Measurements from ENCODE around the gene CLEC10A. TPM values are rescaled to one million over a fixed set of nuclear protein-coding genes. Genes with fewer than 3 reads are reported as not detected.
"Not testable (repeated sequence)": the region's sequence is repeated elsewhere in the genome, so short reads cannot be mapped to it uniquely, and the experiment has no call there.

Gene CLEC10A
- 1 to 10 TPM; 1.1 to 3.5 (median 1.7) TPM for polyA plus RNA-seq (ENCODE audit: insufficient read length in 10 of 10)
- long read RNA-seq, donor 1: 0 reads
- long read RNA-seq, donor 2: 0 reads
- long read RNA-seq, donor 3: 0 reads
- long read RNA-seq, donor 4: 0 reads
- long read RNA-seq, donor 5: 0 reads
- long read RNA-seq, donor 6: 0 reads
- long read RNA-seq, donor 7, partial matches to known transcripts: 0 of 1 reads
- long read RNA-seq, donor 7, other reads (novel, unspliced or antisense): 0 of 1 reads
- long read RNA-seq, donor 8, partial matches to known transcripts: 0 of 1 reads
- long read RNA-seq, donor 8, other reads (novel, unspliced or antisense): 0 of 1 reads
- long read RNA-seq, donor 9: 0 reads

DNA sequence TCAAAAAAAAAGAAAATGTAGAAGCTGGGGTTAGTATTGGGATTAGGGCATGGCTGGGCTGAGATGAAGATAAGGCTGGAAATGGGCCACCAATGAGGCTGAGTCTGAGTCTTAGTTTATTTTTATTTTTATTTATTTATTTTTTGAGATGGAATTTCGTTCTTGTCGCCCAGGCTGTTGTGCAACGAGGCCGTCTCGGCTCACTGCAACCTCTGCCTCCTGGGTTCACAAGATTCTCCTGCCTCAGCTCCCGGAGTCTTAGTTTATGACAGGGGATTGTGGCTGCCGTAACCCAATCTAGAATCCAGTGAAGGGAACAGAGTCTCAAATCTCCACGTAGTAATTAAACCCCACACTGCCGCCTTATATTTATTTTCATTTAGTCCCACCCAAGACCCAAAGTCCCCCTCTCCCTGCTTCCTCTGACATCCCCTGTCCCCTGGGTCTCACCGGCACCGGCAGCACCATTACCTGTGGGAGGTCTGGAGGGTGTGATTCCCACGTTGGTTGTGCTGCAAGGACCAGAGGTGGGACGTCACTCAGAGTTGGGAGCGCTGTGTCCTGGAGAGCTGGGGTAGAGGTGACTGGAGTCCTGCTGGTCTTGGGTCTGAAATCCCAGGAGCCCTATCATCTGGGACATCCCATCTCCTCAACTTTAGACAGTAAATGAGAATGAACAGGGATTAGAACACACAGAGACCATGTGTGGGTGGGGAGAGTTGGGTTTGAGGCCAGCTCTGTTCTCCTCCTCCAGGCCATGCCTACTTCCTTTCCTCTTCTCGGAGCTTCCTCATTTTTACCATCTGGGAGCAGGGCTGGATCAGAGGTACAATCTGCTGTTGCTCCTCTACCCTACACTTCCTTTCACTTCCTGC is at the start of gene CLEC10A:
TSS of gene CLEC10A (minus strand) at position 671 of the 875 bp plus-strand sequence. CDS start 1,439 bp downstream, outside the sequence.
- DNase-seq: no peak

DNA sequence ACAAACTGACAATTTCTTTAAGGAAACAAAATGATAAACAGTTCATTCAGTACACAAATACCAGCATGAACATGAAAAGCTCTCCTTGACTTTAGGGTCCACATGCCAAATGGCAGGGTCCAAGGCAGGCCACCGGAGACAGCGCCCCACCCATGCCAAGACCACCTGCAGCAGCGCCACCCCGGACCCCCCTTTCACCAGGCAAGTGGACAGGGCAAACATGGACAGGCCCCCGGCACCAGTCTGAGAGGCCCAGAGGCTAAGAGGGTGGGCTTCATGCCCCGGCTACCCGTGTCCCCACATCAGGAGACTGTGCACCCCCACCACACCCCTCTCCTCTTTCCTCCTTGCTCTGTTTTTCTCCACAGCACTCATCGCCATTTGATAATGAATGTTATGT is 49.3 kb upstream of the CLEC10A start:
- no peak for DNase-seq

GRCh38 chr17:7128160-7128559 is 48.1 kb upstream of the CLEC10A start:
- DNase-seq: no peak

GRCh38 chr17:7127501-7127900 is 47.5 kb upstream of the CLEC10A start:
- not testable (repeated sequence) for DNase-seq

- DNase-seq: not testable (repeated sequence)
These were observed 46.3 kb upstream of the CLEC10A start for GRCh38 chr17:7126386-7126785.

DNA sequence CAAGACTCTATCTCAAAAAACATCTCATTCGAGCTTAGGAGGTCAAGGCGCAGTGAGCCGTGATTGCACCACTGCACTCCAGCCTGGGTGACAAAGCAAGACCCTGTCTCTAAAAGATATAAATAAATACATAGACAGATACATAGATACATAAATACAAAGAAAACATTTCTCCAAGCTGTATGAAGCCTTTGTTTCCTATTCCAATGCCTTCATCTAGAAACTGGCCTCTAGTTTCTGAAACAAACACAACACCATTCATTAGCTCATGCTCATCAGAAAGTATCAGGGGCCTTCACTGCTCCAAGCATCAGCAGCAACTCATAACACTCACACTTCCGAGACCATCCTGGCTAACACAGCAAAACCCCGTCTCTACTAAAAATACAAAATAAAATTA is 44.9 kb upstream of the CLEC10A start:
- DNase-seq: no peak

GRCh38 chr17:7123844-7124243 is 43.8 kb upstream of the CLEC10A start:
- no peak for DNase-seq

- DNase-seq: no peak
These were observed 42.3 kb upstream of the CLEC10A start for GRCh38 chr17:7122381-7122780.

DNA sequence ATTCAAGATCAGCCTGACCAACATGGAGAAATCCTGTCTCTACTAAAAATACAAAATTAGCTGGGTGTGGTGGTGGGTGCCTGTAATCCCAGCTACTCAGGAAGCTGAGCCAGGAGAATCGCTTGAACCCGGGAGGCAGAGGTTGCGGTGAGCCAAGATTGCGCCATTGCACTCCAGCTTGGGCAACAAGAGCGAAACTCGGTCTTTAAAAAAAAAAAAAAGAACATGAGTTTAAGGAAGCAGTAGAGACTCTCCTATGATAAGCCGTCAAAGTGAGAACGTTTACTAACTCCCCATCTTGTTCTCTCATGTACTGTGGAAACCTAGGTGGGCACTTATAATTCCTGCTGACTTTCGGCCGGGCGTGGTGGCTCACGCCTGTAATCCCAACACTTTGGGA is 40.6 kb upstream of the CLEC10A start:
- not testable (repeated sequence) for DNase-seq

- no peak for DNase-seq
These were observed 40.1 kb upstream of the CLEC10A start for GRCh38 chr17:7120123-7120522.

- DNase-seq: no peak
These were observed 39.3 kb upstream of the CLEC10A start for GRCh38 chr17:7119314-7119713.

DNA sequence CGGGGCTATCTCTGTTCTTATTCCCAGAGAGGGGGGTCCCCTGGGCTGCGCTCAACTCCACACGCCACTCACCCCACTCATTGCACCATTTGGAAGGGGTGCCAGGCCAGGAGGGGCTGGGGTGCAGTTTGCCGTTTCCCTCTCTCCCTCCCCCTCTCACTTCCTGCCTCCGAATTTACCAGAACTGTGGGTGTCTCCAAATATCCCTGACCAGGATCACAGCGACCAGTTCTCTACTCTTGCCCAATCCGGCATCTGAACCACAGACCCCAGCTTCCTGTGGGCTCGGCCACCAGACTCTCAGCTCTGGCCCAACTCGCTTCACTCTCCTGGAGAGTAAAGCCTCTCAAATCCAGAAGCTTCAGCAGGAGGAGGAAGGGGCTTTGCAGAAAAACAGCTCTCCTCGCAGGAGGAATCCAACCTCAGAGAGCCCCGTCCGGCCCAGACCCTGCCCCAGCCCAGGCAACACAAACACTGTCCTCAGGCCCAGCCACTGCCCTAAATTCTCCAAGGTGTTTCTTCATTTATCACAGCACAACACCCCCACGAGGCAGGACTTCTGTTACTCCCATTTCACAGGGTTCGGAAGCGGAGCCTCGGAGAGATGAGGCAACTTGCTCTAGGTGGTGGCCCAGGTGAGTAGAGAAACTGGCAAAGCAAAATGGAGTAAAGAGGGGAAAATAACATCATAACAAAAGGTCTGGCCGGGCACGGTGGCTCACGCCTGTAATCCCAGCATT is 35.0 kb upstream of the CLEC10A start:
- no peak for DNase-seq

DNA sequence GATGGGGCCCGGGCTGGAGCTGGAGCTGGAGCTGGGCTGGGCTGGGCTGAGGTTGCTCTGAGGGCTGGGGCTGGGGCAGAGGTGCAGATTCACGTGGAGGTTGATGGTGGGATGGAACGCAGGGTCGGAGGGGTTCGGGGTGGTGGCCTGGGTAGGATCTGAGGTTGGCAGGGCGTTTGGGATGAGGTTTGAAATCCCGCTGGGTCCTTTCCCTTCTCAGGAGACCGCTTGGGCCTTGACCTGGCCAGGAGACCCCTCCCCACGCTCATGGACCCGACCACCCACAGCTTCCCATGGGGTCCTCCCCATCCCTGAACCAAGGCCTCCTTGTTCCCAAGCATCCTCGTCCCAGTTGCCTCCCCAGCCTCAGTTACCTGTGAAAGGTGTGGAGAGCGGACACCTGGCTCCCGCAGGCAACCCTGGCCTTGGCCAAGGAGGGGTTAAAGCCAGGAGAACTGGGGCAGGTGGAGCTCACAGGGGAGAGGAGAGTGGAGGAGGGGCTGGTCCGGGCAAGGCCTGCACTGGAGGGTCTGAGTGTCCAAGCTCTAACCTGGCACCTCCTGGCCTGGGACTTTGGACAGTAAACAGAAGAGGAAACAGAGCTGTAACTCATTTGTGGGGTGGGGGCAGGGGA is 34.3 kb upstream of the CLEC10A start, which contains the start of gene ASGR2:
TSS of gene ASGR2 (minus strand) at position 582 of the 634 bp plus-strand sequence. CDS start 582 bp downstream, outside the sequence.
- DNase-seq: no peak

DNA sequence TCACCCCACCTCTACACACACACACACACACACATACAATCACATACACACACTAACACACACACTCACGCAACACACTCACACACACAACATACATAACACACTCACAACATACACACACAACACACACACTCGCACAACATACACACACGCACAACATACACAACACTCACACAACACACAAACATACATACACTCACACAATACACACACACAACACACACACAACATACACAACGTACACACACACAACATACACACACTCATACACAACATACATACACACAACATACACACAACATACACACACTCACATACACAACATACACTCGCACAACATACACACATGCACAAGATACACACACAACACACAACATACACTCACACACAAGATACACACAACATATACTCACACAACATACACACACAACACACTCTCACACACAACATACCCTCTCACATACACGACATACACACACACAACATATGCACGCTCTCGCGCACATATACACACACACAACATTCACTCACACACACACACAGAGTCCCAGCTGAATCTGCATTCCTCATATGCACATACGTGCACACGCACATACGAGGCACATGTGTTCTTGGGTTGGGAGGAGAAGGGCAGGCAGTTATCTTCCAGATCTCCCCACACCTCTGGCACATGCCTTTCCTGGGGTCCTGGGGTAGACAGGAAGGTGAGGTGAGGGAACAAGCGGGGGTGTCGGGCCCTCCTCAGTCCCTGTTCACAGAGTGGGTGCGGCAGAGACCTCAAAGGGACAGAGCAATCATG is 33.4 kb upstream of the CLEC10A start:
- no peak for DNase-seq

- DNase-seq: no peak
These were observed 32.6 kb upstream of the CLEC10A start for GRCh38 chr17:7112510-7113108.

DNA sequence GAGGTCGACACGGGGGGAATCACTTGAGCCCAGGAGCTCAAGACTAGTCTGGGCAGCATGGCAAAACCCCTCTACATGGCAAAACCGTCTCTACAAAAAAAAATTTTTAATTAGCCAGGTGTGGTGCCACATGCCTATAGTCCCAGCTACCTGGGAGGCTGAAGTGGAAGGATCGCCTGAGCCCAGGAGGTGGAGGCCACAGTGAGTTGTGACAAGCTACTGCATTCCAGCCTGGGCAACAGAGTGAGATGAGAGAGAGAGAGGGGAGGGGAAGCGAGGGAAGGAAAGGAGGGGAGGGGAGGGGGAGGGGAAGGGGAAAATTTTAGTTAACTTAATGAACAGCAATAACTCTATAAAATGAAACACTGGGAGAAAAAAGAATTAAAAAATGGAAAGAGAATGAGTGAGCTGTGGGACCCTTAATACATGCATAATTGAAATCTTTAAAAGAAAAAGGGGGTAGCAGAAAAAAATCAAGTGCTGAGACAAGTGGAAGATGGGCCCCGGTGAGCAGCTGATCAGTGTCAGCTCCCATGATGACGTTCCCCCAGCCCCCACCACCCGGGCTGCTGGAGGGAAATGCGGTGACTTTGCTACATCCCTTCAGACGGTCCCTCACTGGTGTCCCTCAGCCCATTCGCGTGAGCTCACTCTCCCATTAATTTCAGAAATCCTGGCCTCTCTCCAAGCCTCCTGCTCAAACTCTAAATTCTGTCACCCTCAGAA is 31.9 kb upstream of the CLEC10A start:
- no peak for DNase-seq

DNA sequence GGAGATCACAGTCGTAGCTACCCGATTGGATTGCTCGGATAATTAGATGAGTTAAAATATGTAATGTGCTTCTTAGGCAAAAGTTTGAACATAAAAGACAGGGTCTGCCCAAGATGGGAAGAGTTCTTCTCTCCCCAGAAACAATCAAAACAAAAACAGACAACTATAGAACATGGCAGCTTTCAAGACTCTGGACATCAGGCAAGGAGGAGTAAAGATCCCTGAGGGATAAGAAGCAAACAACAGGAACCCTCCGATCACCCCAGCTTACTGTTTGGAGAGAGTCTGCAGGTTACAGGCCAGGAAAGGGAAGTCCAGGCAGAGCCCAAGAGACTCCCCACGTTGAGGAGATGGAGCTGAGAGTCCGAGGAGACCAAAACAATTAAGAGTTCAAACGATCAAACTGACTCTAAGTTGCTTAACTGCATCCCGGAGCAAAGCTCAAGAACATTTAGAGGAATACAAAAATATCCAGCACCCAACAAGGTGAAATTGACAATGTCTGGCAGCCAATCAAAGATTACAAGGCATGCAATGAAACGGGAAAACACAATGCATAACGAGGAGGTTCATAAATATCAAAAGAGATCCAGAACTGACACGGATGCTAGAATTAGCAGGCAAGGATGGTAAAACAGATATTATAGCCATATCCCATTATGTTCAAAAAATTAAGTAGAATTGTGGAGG is 30.7 kb upstream of the CLEC10A start:
- no peak for DNase-seq

GRCh38 chr17:7109461-7110322 is 29.6 kb upstream of the CLEC10A start:
- no peak for DNase-seq
